HUDEP-2 (cell line): ENCODE results near the gene KLF7.

Experiments
- DNase-seq, 76 experiments: peaks; one replicate each; lab custom pipeline; 2025; ENCODE audit not compliant: unreplicated experiment in 76 of 76; lab: John Stamatoyannopoulos, UW

The KLF7 gene

GRCh38 chr2:207130958-207131521 lies 34.7 kb downstream of the KLF7 start:
- DNase-seq, result no peak

- no peak for DNase-seq
Measured at GRCh38 chr2:207129821-207130220, 35.9 kb downstream of the KLF7 start.

DNA sequence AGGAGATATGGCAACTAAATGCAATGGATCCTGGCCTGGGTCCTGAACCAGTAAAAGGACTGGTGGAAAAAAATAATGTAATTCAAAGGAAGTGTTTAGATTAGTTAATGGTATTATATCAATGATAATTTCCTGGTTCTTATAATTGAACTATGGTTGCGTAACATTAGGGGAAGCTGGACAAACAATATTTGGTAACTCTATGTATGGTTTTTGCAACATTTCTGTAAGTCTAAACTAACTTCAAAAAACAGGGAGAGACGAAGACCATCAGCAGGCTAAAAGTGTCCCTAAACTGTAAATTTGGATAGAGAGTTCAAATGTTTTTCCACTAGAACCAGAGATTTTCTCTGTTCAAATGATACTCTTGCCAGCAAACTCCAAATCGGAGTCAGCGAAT lies 36.9 kb downstream of the KLF7 start:
- DNase-seq, result no peak

GRCh38 chr2:207126724-207127308 lies 38.9 kb downstream of the KLF7 start:
- no peak for DNase-seq

GRCh38 chr2:207123776-207124391 lies 41.9 kb downstream of the KLF7 start:
- DNase-seq, result no peak

DNA sequence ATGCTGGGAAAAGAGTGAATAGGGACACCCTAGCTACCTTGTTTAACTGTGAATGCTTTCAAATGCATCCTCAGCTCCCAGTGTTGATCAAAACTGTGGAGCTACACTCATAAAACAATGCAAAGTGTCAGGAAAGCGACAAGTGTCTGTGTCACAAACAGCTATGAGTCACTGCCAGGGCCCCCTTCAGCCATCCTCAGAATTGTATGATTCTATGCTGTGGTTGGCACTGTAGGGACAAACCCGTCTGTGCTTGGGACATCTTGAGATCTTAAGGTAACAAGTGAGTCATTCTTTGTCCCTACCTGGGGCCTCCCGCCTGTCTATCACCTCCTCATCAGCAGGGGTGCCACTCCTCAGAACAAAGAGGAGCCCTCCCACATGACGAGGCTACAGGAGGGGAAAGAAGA lies 42.4 kb downstream of the KLF7 start:
- no peak for DNase-seq

- DNase-seq, result no peak
Measured at GRCh38 chr2:207122651-207123334, 43.0 kb downstream of the KLF7 start.

DNA sequence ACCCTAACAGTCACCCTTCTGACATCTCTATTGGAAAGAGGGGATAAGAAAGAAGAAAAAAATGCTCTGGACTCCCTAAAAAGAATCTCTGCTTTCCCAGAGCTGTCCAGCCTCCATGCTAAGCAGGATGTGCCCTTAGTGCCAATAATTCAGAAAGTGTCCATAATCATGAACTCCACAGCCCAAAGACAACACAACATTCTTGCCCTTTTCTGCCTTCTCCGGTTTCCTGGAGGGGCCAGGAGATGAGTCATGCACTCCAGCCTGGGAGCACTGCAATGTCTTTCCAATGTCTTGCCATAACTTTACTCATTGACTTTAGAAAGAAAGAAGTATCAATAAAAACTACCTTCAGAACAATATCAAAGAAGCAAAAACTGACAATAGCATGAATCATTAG lies 44.0 kb downstream of the KLF7 start:
- DNase-seq, result no peak

GRCh38 chr2:207119048-207119447 lies 46.7 kb downstream of the KLF7 start:
- DNase-seq, result no peak

GRCh38 chr2:207117668-207118067 lies 48.1 kb downstream of the KLF7 start:
- no peak for DNase-seq

DNA sequence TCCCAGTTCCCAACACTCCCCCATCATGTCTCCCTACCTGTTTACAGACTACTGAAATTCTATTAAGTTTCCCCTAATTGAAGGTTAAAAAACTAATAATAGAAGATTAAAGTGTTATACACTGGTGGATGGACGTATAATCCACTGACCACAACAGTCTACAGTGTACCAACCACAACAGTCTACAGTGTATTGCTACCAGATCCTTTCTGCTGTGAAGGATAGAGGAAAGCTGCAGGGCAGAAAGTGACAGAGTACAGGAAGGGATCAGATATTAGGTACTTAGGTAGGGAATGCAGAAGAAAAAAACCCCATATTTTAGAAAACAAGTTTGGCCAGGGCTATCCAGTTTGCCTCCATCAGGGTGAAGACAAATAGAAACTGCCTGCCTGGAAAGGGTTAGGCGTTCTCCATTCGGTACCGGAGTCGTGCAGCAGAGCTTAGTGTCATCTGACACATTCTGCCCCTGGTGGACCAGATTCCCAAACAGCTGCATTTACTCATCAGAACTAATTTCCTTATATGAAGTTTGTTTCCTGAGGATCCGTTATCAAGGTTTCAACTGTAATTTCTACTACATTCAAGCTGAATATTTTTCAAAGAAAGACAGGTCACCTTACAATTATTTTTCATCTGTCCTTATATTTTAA lies 49.9 kb downstream of the KLF7 start:
- no peak for DNase-seq

DNA sequence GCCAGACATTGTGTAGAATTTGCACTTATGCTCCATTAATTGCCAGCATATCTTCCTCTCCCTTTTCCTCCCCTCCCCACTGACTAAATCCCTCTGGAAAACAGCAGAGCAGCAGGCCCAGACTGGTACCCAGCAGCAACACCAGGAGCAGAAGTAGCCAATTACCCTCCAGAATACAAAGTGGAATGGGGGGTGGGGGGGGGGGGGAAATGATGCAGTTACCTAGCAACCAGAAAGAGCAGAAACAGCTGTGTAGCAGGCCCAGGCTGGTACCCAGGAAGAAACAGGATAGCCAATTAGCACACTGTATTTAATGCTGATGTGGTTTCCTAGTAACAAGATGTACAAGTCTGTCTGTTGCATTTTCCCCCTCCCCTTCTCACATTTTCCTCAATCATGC lies 52.3 kb downstream of the KLF7 start:
- no peak for DNase-seq

DNA sequence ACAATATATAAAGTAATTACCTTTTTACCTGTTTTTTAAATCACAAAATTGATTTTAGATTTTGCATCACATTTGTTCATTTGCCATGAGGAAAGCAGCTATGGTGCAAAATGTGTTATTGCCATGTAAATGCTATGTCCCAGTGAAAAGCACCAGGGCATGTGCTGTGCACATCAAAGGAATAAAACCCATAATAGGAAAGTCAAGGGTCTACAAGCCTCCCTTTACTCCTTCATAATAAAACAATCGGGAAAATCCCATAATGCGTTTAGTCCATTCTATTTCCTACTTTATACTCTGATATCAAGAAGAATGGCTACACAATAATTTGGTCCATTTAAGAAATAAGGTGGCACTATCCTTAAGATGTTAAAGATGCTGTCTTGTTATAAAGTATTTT lies 53.0 kb downstream of the KLF7 start:
- DNase-seq, result no peak

DNA sequence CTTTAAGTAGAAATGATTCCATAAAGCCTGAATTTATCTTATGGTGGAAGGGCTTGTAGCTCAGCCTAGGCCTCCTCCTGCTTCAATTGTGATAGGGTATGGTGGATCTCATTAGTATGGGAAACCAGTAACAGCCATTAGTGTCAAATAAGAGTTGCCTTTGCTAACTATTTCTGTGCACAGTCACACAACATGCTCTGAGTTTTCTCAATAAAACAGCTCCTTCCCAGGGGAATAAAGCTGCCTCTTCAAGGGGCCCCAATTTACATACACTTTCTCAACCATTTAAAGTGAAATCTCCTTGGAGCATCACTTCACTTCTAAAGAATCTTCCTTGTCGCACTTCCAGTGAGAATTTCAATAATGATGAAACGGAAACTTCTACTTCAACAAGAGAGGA lies 53.4 kb downstream of the KLF7 start:
- DNase-seq, result no peak

- DNase-seq, result no peak
Measured at GRCh38 chr2:207111757-207112156, 54.0 kb downstream of the KLF7 start.

- DNase-seq, result no peak
Measured at GRCh38 chr2:207110715-207111114, 55.0 kb downstream of the KLF7 start.

GRCh38 chr2:207110310-207110709 lies 55.4 kb downstream of the KLF7 start:
- no peak for DNase-seq

DNA sequence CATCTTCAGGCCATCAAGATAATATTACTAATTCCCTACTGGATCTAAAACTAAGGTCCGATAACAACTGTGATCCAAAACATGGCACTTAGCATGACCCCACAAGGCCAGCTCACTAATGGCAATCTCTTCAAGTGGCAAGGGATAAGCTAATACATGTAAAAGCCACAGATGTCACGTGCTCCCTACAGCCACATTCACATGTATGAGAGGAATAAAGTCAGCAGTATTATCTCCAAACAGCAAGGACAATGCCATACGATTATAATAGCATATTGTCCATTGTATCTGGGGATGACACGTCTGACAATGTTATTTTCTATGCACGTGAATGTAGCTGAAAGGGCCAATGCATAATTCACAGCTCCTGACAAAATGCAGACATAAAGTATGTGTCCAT lies 56.0 kb downstream of the KLF7 start:
- no peak for DNase-seq

DNA sequence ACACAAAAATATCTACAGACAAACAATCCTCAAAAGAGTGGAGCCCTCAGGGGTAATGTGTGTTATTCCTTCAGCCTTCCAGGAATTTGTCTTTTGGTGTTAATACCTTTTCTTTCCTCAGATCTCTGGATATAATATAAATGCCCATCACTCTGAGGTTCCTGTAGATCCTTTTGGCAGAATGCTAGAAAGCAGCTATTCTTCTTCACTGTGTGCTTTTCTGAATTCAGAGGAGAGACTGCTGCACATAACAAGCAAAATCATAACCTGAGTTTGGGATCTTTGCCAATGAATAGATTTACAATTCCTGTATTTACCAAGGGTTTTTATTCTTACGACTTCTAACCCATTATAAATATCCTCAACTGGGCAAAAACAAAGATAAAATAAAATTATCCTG lies 57.3 kb downstream of the KLF7 start:
- no peak for DNase-seq

GRCh38 chr2:207107551-207107950 lies 58.2 kb downstream of the KLF7 start:
- no peak for DNase-seq

DNA sequence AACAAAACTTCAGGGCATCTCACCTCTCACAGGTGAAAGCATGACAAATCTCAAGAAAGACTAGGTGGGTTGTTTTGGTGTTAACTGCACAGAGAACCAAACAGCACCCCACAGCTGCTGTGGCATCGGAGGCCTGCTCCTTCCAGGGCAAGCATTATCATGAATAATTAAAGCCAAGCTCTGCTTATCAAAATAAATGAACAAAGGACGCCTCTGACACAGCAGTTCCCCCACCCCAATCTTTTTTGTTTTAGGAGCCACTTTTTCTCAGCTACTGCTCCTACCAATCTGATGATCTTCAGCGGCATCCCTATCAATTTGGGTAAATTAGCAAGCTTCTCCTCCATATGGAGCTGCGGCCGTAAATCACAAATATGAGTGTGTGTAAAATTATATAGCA lies 58.6 kb downstream of the KLF7 start:
- DNase-seq, result no peak

- DNase-seq, result no peak
Measured at GRCh38 chr2:207103132-207103531, 62.6 kb downstream of the KLF7 start.
